IMR-90 (cell line): ENCODE results near the gene MGAT4A.

Source experiments
- BHLHE40 ChIP-seq: fragments of 150-350 bp; IDR thresholded peaks from 2 replicates; pipeline ENCODE4 v1.6.1; 2016; ENCODE audit warnings: mild to moderate bottlenecking, low read depth, low read length
- CEBPB ChIP-seq: IDR thresholded peaks from 2 replicates; pipeline ENCODE4 v1.6.1; 2012; ENCODE audit warnings: low read depth, low read length, improper control_type of control experiment
- CHD1 ChIP-seq: IDR thresholded peaks from 2 replicates; pipeline ENCODE4 v1.6.1; 2012; ENCODE audit warnings: low read depth, low read length, improper control_type of control experiment
- ELK1 ChIP-seq: fragments of 150-350 bp; IDR thresholded peaks from 2 replicates; pipeline ENCODE4 v1.6.1; 2016; ENCODE audit warnings: low read depth, mild to moderate bottlenecking, low read length, moderate library complexity, borderline replicate concordance
- FOS ChIP-seq: fragments of 150-350 bp; IDR thresholded peaks from 2 replicates; pipeline ENCODE4 v1.6.1; 2016; ENCODE audit warnings: low read depth, low read length
- MXI1 ChIP-seq: IDR thresholded peaks from 2 replicates; pipeline ENCODE4 v1.6.1; 2012; ENCODE audit warnings: low read depth, mild to moderate bottlenecking, low read length, moderate library complexity, borderline replicate concordance
- NFE2L2 ChIP-seq: fragments of 150-350 bp; IDR thresholded peaks from 2 replicates; pipeline ENCODE4 v1.6.1; 2016; ENCODE audit warnings: low read depth, mild to moderate bottlenecking, low read length
- POLR2A ChIP-seq: IDR thresholded peaks from 2 replicates; pipeline ENCODE4 v1.6.1; 2012; ENCODE audit warnings: mild to moderate bottlenecking, low read depth, low read length
- RAD21 ChIP-seq: IDR thresholded peaks from 2 replicates; pipeline ENCODE4 v1.6.1; 2012; ENCODE audit warnings: low read length, improper control_type of control experiment
- RCOR1 ChIP-seq: IDR thresholded peaks from 2 replicates; pipeline ENCODE4 v1.6.1; 2012; ENCODE audit warnings: mild to moderate bottlenecking, low read length, improper control_type of control experiment; ENCODE audit not compliant: insufficient replicate concordance
- RFX5 ChIP-seq: IDR thresholded peaks from 2 replicates; pipeline ENCODE4 v1.8.0; 2012; ENCODE audit warnings: low read depth, mild to moderate bottlenecking, low read length, moderate library complexity
- SMC3 ChIP-seq: fragments of 150-350 bp; IDR thresholded peaks from 2 replicates; pipeline ENCODE4 v1.6.1; 2016; ENCODE audit warnings: low read depth, mild to moderate bottlenecking, antibody characterized with exemption, low read length, moderate library complexity
- USF2 ChIP-seq: fragments of 150-350 bp; IDR thresholded peaks from 2 replicates; pipeline ENCODE4 v1.6.1; 2017; ENCODE audit warnings: mild to moderate bottlenecking, antibody characterized with exemption, low read length, low read depth
- TF ChIP-seq, protein P1 (sequence below): conservative IDR thresholded peaks from 2 replicates; pipeline ENCODE4 v1.5.1; 2012; ENCODE audit warnings: mild to moderate bottlenecking, low read depth, low read length, improper control_type of control experiment

DNA sequence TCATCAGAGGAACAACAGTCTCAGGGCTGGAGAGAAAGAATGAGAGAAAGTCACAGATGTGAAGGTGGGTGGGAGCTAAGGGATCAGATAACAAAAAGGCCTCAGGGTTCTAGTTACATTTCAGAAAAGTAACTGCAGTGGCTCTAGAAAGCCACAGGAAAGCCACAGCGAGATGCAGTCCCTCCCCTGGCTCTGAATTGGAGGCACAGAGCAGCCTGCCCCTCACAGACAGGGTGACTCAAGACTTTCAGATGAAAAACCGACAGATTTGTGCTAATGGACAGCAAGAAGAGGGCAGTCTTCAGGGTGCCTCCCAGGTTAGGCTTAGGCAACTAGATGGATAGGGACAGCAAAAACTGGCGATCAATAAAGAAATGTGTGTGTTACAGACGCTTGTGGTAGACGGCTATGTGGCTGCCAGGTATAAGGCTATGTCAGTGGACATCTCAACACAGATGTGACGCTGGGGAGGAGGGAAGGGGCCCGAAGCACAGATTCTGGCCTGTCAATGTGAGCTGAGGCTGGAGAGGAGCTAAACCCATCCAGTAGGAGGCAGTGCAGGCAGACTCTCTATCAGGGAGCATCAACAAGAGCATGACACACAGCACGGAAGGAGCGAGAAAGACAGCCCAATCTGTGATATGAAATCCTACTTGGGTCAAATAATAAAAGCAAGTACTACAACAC is 96.4 kb downstream of the MGAT4A start:
- no peak for TF ChIP-seq BHLHE40
- TF ChIP-seq, protein P1, sequence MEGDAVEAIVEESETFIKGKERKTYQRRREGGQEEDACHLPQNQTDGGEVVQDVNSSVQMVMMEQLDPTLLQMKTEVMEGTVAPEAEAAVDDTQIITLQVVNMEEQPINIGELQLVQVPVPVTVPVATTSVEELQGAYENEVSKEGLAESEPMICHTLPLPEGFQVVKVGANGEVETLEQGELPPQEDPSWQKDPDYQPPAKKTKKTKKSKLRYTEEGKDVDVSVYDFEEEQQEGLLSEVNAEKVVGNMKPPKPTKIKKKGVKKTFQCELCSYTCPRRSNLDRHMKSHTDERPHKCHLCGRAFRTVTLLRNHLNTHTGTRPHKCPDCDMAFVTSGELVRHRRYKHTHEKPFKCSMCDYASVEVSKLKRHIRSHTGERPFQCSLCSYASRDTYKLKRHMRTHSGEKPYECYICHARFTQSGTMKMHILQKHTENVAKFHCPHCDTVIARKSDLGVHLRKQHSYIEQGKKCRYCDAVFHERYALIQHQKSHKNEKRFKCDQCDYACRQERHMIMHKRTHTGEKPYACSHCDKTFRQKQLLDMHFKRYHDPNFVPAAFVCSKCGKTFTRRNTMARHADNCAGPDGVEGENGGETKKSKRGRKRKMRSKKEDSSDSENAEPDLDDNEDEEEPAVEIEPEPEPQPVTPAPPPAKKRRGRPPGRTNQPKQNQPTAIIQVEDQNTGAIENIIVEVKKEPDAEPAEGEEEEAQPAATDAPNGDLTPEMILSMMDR = peak; percentile 23; the same call in 1 of the 2 replicates
- TF ChIP-seq USF2 = no peak
- TF ChIP-seq FOS = no peak
- no peak for TF ChIP-seq ELK1
- TF ChIP-seq CEBPB = no peak
- no peak for TF ChIP-seq POLR2A
- TF ChIP-seq MXI1 = no peak
- no peak for TF ChIP-seq NFE2L2
- no peak for TF ChIP-seq RFX5
- TF ChIP-seq RAD21 = no peak
- TF ChIP-seq RCOR1 = no peak
- no peak for TF ChIP-seq SMC3
- TF ChIP-seq CHD1 = no peak
